Astrocyte of the cerebellum (primary cell): Measurements from ENCODE around the gene BDH2.

Source experiments
- DNase-seq: peaks from one replicate; pipeline ENCODE4 v3.0.0-alpha.2; 2011; ENCODE audit warnings: low read depth
- H3K4me3 ChIP-seq: 2 replicates; pipeline ENCODE4 v1.5.1; 2011; ENCODE audit warnings: mild to moderate bottlenecking, low read depth, low read length, moderate library complexity
- in situ Hi-C: cut with HindIII; loops from 2 replicates; pipeline ENCODE4 v1.10.0; 2017; ENCODE audit warnings: low sequenced_read_pairs
- TF ChIP-seq, protein P1 (sequence below): IDR thresholded peaks from 2 replicates; pipeline ENCODE4 v1.5.1; 2012; ENCODE audit warnings: low read length, low read depth, moderate library complexity, mild to moderate bottlenecking; ENCODE audit errors: missing control alignments

Gene BDH2

DNA sequence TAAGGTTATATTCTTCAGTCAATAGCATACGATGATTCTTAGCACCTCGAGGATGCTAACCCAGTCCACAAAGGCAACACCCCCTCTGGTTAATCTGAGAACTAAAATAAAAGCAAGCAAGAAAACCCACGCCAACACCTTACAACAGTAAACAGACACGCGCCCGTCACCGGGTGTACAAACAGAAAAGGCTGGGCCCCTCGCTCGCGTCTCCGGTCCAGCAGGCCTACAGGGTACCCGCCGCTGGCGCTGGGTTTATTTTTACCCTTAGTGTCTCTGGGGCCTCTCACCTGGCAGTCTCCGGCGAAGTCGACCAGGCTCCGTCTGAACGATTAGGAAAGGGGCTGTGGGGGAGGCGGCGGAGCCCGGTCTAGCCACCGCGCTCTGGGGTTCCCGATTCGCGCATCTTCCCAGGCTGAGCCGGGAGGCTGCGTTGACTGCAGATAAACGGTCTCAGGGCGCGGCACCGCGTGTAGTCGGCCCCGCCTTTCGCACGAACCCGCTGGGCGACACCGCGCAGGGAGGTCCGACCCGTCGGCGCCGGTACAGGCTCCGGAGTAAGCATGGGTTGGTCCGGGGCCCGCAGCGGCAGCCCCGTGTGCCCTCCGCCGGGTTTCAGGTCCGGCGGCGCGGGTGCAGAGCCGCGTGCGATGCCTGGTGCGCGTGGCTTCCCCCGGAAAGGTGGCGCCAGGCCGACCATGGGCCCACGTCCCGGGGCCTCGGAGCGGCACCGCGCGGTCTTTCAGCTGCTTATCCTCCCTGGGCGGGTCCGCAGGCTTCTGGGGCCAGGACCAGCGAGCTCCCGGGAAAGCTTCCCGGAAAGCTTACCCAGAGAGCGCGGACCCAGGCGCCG is 23.5 kb downstream of the BDH2 start:
- H3K4me3 ChIP-seq: peak overlapping the region; percentile 70
- DNase-seq: no peak
- in situ Hi-C loops: no loop called here
- TF ChIP-seq, protein P1, sequence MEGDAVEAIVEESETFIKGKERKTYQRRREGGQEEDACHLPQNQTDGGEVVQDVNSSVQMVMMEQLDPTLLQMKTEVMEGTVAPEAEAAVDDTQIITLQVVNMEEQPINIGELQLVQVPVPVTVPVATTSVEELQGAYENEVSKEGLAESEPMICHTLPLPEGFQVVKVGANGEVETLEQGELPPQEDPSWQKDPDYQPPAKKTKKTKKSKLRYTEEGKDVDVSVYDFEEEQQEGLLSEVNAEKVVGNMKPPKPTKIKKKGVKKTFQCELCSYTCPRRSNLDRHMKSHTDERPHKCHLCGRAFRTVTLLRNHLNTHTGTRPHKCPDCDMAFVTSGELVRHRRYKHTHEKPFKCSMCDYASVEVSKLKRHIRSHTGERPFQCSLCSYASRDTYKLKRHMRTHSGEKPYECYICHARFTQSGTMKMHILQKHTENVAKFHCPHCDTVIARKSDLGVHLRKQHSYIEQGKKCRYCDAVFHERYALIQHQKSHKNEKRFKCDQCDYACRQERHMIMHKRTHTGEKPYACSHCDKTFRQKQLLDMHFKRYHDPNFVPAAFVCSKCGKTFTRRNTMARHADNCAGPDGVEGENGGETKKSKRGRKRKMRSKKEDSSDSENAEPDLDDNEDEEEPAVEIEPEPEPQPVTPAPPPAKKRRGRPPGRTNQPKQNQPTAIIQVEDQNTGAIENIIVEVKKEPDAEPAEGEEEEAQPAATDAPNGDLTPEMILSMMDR: peak; percentile 20

DNA sequence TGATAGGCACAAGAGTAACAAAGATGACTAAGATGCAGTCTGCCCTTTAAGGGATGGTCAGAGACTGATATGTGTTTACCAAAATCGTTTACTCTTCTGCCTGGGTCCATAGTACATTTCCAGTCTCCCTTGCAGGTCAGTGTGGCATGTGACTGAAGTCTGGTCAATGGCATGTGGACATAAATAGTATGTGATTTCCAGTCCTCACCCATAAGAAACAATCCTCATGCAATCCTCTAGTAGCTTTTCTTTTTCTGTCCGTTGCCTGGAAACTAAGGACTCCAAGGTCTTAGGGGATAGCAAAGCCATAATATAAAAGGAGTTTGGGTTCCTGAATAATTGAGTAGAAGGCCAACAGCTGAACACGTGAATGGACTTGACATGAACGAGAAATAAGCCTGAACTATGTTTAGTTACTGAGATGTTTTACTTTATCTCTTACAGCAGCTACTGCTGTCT is 24.2 kb downstream of the BDH2 start:
- no peak for DNase-seq
- H3K4me3 ChIP-seq: peak overlapping the region; percentile 70
- TF ChIP-seq, protein P1: no peak
- in situ Hi-C loops: no loop called here

DNA sequence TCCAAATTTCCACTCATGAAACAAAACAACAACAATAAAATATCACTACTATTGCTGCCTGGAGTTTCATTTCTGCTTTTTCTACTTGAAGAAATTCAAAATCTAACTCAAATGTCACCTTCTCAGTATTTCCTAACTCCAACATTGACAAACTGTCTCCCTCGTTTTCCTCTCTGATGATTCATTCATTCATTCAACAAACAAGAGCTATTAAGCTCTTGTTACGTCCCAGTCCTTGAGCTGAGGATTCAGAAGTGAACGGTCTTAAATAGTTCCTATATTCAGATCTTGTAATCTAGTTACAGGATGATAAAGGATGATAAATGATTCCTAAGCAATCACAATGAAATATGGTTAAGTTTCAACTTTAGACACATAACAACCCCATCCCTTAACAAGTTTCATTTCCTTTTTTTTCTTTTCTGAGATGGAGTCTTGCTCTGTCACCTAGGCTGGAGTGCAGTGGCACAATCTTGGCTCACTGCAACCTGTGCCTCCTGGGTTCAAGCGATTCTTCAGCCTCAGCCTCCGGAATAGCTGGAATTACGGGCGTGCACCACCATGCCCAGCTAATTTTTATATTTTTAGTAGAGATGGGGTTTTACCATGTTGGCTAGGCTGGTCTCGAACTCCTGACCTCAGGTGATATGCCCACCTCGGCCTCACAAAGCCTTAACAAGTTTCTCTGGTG is 24.7 kb downstream of the BDH2 start:
- no peak overlapping the region for H3K4me3 ChIP-seq
- in situ Hi-C loops: no loop called here
- no peak for DNase-seq
- TF ChIP-seq, protein P1: no peak

DNA sequence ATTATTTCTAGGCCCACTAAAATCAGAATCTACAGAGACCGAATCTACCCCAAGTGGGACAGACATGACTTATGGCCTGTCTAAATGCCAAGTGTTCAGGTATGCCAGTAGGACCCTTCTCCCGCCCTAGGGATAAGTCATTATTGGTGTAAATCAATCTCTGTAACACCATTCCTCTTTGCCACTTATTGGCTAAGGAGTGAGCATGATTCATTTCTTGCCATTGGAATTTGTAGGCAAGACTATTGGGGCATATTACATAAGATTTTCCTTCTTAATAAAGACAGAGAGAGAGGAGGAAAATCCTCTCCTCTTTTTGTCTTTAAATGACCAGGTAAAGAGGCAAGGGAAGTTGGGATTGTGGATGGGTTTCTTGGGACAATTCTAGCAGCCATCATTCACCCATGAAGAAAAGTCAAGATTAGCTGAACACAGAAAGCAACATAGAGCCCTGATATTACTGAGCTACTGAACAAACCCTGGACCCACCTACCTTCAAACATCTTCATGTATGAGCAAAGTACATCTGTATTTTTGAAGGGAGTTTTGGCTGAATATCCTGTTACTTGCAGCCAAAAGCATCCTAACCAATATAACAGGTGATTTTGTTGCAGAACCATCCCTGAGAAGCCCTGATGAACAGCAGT is 25.7 kb downstream of the BDH2 start:
- in situ Hi-C loops: no loop called here
- no peak overlapping the region for H3K4me3 ChIP-seq
- DNase-seq: no peak
- TF ChIP-seq, protein P1: no peak

DNA sequence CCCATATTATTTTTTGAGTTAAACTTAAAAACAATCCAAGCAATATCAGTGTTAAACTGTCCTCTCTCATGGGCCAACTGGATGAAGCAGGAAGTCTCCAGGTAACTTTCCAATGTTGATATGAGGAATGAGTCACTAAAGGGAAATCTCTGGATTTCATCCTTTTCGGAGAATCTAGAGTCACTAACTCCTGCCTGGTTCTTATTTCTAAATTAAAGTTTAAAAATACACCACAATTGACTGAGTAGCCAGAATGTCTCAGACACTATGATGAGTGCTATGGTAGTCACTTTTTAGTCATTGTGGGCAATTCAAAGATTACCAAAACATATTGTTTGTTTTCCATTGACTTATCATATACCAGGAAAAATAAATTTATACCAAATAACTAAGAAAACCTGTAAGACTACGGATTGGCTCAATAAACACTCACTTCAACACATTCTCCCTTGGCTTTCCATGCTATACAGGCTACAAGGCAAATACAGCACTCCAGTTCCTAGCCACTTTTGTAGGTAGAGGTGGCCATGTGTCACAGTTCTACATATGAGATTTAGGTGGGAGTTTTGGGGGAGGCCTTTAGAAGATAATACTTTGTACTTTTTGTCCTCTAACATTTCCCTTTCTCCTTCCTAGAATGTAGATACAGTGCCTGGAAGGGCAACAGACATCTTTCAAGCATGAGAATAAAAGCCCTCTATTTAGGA is 31.6 kb downstream of the BDH2 start:
- no peak overlapping the region for H3K4me3 ChIP-seq
- TF ChIP-seq, protein P1: no peak
- DNase-seq: no peak
- in situ Hi-C loops: no loop called here
